ENCODE results near the gene ARHGEF25.

The ARHGEF25 gene

DNA sequence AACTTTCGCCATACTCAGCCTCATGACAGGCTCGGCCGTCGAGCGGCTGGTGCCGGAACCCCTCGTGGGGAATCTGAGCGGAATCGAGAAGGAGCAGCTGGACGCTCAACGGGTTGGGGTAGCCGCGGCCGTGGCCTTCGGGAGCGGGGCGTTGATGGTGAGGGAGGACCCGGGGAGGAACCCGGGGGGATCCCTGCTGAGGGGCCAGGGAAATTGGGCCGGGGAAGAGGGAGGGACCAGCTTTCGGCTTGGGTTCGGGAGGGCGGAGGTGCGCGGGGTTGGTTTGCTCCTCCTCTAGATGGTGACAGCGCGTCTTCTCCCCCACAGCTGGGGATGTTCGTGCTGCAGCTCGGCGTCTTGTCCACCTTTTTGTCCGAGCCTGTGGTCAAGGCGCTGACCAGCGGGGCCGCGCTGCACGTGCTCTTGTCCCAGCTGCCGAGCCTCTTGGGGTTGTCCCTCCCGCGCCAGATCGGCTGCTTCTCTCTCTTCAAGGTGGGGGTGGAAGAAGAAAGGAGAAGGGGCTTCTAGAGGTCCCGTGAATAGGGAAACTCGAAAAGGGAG lies 9.8 kb downstream of the ARHGEF25 start:
- no peak for DNase-seq (ENCODE audit: low read depth in 2 of 2, low spot score in 1 of 2)

DNA sequence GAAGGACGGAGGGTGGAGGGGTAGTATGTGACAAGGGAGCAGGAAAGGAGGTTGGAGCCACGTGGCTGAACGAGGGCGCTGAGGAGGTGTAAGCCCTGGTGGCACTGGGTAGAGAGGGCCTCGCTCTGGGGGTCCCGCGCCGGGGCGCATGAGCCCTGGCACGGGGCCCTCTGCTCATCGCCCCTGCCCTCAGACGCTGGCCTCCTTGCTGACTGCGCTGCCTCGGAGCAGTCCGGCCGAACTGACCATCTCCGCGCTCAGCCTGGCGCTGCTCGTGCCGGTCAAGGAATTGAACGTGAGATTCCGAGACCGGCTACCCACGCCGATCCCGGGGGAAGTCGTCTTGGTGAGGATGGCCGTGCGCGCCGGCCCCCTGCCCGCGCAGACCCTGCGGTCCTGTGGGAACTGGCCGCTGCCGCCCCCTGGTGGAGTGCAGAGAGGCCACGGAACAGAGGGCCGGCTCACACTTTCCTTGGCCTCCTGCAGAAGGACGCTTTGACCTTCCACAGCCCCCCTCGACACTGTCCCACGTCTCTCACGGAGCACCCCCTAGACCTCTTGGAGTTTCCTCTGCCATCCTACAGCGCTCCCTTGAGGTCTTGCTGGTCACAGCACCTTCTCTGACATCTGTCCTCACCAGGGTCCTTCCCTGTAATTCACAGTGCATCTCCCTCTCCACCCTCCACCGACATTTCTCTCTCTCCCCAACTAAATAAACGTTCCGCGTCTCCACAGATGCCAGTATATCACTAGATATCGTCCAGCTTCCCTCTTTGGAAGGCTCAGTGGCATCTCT lies 10.5 kb downstream of the ARHGEF25 start:
- DNase-seq (ENCODE audit: low read depth in 2 of 2, low spot score in 1 of 2), result no peak

GRCh38 chr12:57622293-57623245 lies 11.3 kb downstream of the ARHGEF25 start:
- no peak for DNase-seq (ENCODE audit: low read depth in 2 of 2, low spot score in 1 of 2)

GRCh38 chr12:57623385-57623784 lies 12.2 kb downstream of the ARHGEF25 start:
- DNase-seq (ENCODE audit: low read depth in 2 of 2, low spot score in 1 of 2), result no peak

DNA sequence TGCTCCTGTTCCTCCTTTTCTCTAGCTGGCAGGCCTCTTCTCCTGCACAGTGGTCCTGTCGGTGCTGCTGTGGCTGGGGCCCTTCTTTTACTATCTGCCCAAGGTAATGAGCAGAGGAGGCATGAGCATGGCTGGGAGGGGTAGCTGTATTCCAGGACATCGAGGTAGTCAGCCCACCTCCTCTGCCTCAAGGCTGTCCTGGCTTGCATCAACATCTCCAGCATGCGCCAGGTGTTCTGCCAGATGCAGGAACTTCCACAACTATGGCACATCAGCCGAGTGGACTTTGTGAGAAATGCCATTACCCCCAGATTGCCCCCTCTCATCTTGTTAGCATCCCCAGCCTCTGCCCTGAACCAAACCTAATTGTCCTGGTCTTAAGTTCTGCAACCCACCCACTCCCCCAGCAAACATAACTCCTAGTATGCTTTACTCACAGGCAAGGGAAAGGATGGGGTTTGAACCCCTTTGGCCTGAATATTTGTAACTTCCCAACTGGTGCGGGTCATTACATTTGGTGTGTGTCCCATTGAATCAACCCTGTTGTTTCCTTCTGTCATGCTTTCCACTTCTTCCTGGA lies 12.7 kb downstream of the ARHGEF25 start:
- no peak for DNase-seq (ENCODE audit: low read depth in 2 of 2, low spot score in 1 of 2)

GRCh38 chr12:57624441-57625220 lies 13.4 kb downstream of the ARHGEF25 start:
- DNase-seq (ENCODE audit: low read depth in 2 of 2, low spot score in 1 of 2), result no peak

DNA sequence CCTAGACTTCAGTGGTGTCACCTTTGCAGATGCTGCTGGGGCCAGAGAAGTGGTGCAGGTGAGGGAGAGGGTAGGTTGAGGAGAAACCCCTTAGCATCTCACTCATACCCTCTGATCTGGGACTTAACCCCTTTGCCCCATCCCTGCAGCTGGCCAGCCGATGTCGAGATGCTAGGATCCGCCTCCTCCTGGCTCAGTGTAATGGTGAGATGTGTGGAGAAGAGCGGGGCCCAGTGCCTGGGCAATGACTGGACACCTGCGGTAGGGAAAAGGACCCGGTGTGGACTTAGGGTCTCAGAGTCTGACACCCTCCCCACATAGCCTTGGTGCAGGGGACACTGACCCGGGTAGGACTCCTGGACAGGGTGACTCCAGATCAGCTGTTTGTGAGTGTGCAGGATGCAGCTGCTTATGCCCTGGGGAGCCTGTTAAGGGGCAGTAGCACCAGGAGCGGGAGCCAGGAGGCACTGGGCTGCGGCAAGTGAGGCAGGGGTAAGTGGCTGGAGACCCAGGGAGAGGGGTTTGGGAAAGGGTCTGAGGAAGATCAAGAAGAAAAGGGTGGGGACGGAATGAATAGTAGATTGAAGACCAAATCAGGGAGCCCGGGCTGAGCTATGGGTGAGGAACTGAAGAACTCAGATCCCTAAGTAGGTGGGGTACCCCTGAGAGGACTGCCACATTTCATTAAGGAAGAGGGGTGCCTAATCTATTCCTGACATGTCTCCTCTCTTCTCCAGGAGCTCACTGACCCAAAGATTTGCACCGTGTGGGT lies 14.2 kb downstream of the ARHGEF25 start:
- no peak for DNase-seq (ENCODE audit: low read depth in 2 of 2, low spot score in 1 of 2)

- no peak for DNase-seq (ENCODE audit: low read depth in 2 of 2, low spot score in 1 of 2)
Measured at GRCh38 chr12:57626111-57626920, 15.1 kb downstream of the ARHGEF25 start.

- no peak for DNase-seq (ENCODE audit: low read depth in 2 of 2, low spot score in 1 of 2)
Measured at GRCh38 chr12:57626921-57627445, 15.7 kb downstream of the ARHGEF25 start.

DNA sequence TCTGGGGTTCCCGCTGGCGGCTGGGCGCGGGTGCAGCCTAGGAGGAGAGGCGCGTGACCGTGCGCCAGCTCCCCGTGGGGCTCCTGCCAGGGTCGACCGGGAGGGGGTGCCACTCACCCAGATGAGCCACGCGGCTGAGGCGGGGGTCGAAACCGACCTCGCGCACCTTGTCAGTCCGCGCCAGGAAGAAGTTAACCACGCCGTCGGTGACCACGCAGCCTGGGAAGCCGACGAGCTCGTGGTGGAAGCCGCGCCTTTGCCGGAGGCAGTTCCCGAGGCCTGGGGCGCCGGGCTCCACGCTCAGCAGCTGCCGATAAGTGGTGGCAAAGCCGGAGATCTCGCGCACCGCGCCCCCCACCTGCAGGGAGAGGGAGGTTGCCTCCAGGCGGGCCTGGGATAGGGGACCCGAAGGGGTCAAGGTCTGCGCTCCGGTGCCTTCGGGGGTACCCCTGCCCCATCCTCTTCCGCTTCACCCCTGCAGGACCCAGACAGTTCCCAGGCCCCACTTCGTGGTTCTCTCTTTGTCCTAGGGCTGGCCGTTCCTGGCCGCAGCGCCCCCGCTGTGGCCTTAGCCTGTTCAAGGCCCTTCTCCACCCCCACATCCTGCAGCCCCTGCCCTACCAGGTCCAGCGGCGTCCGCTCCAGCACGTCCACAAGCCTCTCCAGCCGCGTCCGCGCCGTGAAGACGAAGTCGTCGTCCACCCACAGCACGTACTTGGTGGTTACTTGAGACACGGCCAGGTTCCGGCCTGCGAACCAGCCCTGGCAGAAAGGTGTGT lies 16.5 kb downstream of the ARHGEF25 start:
- DNase-seq (ENCODE audit: low read depth in 2 of 2, low spot score in 1 of 2), result no peak

GRCh38 chr12:57628280-57629191 lies 17.3 kb downstream of the ARHGEF25 start:
- DNase-seq (ENCODE audit: low read depth in 2 of 2, low spot score in 1 of 2), result no peak

GRCh38 chr12:57629897-57630471 lies 18.7 kb downstream of the ARHGEF25 start:
- DNase-seq (ENCODE audit: low read depth in 2 of 2, low spot score in 1 of 2), result no peak

DNA sequence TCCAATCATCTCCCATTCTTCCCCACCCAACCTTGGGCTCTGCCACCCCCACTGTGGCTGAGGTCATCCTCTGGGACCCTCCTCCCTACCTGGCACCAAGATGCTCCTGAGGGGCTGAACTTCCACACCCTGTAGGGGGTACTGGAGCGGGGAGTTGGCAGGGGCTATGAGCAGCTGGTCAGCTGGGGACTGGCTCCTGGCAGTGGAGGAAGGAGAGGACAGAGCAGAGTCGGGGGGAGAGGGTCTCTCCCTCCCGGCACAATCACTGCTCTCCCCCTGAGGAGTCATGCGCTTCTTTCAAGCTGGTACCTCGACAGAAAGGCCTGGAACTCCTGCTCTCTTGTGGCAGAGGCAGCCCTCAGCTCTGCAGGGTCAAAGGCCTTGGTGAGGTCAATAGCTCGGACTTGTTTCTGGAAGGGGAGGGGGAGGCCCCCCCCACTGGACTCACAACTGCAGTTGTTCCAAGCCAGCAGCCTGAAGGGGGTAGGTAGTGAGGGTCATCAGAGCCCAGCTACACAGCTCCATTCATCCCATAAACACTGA lies 19.7 kb downstream of the ARHGEF25 start:
- no peak for DNase-seq (ENCODE audit: low read depth in 2 of 2, low spot score in 1 of 2)

- no peak for DNase-seq (ENCODE audit: low read depth in 2 of 2, low spot score in 1 of 2)
Measured at GRCh38 chr12:57631566-57632072, 20.4 kb downstream of the ARHGEF25 start.

GRCh38 chr12:57632073-57632957 lies 21.1 kb downstream of the ARHGEF25 start:
- no peak for DNase-seq (ENCODE audit: low read depth in 2 of 2, low spot score in 1 of 2)
